ENCODE data around the gene PARP8.
"Not testable (repeated sequence)": the region's sequence is repeated elsewhere in the genome, so short reads cannot be mapped to it uniquely, and the experiment has no call there.

The PARP8 gene

GRCh38 chr5:50679554-50679953 lies 13.1 kb downstream of the PARP8 start:
- DNase-seq (ENCODE audit: low read depth in 2 of 2): not testable (repeated sequence)

DNA sequence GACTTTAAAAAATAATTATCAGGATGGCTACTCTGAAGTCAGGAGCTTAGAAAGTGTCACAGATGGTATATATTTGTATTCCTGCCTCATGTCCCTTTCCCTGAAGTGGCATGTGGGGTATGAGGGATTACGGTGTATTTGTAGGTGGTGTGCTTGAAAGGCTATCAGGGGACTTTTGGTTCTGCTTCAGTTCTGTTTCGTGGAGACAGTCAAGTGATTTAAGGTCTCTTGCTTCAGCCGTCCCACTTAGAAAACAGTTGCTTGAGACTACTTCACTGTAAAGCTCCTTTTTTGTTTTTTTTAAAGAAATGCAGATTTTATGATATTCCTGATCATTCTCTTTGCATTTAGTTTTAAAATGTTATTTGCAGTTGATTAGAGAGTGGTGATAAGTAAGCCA lies 18.3 kb downstream of the PARP8 start:
- no peak for DNase-seq (ENCODE audit: low read depth in 2 of 2)

DNA sequence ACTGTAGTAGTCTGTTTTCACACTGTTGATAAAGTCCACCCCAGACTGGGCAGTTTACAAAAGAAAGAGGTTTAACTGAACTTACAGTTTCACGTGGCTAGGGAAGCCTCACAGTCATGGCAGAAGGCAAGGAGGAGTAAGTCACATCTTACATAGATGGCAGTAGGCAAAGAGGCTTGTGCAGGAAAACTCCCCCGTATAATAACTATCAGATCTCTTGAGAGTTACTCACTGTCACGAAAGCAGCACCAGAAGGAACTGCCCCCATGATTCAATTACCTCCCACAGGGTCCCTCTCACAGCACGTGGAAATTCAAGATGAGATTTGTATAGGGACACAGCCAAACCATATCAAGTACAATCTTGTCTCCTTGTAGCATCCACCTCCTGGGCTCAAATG lies 21.1 kb downstream of the PARP8 start:
- DNase-seq (ENCODE audit: low read depth in 2 of 2): no peak

GRCh38 chr5:50691399-50692016 lies 25.1 kb downstream of the PARP8 start:
- DNase-seq (ENCODE audit: low read depth in 2 of 2): no peak

GRCh38 chr5:50694027-50694590 lies 27.7 kb downstream of the PARP8 start:
- DNase-seq (ENCODE audit: low read depth in 2 of 2): no peak

DNA sequence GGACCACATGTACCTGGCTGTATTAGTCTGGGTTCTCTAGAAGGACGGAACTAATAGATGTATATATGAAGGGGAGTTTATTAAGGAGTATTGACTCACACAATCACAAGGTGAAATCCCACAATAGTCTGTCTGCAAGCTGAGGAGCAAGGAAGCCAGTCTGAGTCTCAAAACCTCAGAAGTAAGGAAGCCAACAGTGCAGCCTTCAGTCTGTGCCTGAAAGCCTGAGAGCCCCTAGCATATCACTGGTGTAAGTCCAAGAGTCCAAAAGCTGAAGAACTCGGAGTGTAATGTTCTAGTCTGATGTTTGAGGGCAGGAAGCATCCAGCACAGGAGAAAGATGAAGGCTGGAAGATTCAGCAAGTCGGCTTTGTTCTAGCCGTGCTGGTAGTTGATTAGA lies 28.2 kb downstream of the PARP8 start:
- DNase-seq (ENCODE audit: low read depth in 2 of 2): not testable (repeated sequence)

DNA sequence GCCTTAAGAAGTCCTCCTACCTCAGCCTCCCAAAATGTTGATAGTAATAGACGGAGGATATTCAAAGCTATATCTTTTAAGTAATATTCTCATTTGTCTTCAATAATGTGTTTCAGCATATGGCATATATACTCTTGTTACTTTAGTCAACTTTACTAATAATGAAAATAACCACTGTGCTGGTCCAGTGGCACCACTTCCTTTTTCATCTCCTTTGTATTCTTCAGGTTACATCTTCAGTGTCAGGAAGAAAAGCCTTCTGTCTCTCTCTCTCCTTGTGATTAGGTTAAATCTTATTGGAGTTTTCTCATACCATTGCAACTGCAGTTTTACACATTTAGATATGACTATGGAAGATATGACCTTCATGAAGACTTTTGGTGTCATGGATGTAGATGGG lies 31.3 kb downstream of the PARP8 start:
- DNase-seq (ENCODE audit: low read depth in 2 of 2): no peak

DNA sequence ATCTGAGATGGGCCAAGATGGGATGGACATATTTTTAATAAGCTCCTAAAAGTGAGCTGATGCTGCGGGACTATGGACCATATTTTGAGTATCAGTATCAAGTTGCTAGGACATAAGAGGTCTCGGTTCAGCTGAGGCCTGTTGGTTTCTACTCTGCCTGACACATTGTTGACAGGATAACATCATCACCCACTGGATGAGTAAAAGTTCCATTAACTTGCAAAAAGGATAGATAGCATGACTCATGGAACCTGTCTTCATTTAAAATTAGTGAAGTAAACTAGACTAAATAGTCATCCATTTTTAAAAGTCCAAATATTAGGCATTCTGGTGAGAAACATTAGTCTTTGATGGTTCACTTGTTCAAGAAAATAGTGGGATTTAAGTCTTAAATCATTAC lies 33.3 kb downstream of the PARP8 start:
- no peak for DNase-seq (ENCODE audit: low read depth in 2 of 2)

- no peak for DNase-seq (ENCODE audit: low read depth in 2 of 2)
Observed at GRCh38 chr5:50700706-50701105, 34.3 kb downstream of the PARP8 start.

- no peak for DNase-seq (ENCODE audit: low read depth in 2 of 2)
Observed at GRCh38 chr5:50702615-50703366, 36.4 kb downstream of the PARP8 start.

DNA sequence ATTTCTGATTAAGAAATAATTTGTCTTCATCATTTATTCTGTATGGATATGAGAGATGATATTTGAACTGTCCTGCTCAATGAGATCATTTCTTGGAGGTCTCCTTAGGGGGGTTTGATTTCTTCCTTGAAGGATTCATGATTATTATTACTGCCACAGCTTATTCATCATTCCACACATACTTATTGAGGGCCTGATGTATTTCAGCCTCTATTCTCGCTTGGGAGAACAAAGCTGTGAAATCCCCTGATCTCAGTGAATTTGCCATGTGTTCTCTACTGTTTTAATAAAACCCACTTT lies 36.9 kb downstream of the PARP8 start:
- no peak for DNase-seq (ENCODE audit: low read depth in 2 of 2)

- DNase-seq (ENCODE audit: low read depth in 2 of 2): no peak
Observed at GRCh38 chr5:50704730-50705129, 38.3 kb downstream of the PARP8 start.

DNA sequence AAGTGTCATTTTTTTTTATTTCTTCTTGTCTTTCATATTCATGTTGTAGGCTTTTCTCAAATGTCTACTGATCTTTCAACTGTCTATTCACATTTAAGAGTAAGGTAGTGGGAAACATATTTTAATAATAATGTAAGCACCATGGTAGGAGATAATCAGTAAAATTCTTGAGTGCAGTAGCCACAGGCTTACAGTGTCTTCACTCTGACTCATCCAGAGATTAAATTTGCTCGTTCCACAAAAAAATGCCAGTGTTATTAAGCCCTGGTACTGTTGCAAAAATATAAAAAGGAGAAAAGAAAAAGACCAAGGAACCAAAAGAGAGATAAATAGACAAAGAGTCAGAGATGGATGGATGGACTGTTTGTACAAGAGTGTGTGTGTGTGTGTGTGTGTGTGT lies 43.0 kb downstream of the PARP8 start:
- DNase-seq (ENCODE audit: low read depth in 2 of 2): no peak

- DNase-seq (ENCODE audit: low read depth in 2 of 2): no peak
Observed at GRCh38 chr5:50710838-50711237, 44.4 kb downstream of the PARP8 start.

DNA sequence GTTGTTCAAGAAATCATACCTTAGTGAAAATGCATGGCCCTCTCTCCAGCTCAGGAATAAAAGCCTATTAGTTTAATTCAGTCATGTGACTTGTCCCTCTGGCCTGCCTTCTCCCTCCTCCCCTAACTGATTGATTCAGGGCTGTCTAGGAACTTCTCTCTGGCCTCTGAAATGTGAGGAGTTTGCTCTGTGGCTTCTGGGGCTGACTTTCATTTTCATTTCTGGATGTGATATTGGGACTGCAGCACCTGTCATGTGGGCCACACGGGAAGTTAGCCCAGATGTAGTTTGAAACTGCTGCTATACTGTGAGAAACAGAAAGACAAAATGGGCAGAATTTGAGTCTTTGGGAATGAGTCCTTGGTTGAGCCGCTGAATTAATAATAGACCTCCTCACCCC lies 44.8 kb downstream of the PARP8 start:
- DNase-seq (ENCODE audit: low read depth in 2 of 2): peak; percentile 8 to 40

DNA sequence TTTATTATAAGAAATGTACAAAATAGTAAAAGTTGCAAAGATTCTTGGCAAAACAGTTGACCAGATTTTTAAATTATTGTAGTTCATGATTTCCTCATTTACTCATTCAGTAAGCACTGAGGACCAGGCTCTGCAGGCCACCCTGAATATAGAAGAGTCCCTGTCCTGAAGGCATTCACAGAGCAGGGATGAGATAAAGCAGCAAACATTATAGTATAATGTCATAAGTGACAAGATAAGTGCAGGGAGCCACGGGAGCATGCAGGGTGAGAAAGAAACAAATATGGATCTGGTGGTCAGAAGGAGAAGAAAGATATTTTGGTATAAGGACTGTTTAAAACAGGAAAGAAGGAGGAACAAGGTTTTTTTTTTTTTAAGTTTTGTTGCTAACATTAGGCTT lies 46.0 kb downstream of the PARP8 start:
- DNase-seq (ENCODE audit: low read depth in 2 of 2): no peak

DNA sequence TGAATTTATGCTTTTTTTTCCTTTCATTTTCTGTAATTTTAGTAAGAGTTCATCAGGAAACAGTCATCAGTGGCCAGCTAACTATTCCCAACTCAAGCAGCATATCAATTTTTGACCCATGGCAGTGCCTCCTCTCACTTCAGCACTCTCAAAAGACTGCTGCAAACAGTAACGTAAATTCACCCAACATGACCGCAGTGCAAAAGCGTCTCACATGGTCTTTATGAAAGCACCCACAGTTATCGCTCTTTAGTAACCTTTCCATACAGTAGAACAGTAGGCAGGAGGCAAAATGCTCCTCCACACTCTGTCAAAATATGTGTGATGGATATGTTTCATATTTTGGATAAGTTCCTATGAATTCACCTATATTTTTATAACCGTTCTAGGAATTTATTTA lies 48.6 kb downstream of the PARP8 start:
- no peak for DNase-seq (ENCODE audit: low read depth in 2 of 2)

GRCh38 chr5:50716134-50716533 lies 49.7 kb downstream of the PARP8 start:
- DNase-seq (ENCODE audit: low read depth in 2 of 2): no peak

DNA sequence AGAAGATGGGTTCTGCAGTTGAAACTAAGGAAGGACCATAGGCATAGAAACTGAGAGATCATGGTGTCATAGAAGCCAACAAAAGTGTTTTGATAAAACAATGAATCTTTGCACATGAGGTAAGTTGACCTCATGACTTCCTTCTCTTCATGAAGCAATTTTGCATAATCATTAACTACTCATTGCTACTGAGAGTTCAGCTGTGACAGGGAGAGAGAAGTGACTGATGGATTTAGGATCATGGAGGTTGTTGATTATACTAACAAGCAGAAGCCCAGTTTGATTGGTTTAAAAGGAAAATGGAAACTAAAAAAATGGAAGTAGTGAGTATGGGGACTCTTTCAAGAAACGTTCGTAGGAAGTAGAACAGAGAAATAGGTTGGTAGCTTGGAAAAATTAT lies 51.2 kb downstream of the PARP8 start:
- DNase-seq (ENCODE audit: low read depth in 2 of 2): no peak

- DNase-seq (ENCODE audit: low read depth in 2 of 2): no peak
Observed at GRCh38 chr5:50720061-50720710, 53.7 kb downstream of the PARP8 start.

DNA sequence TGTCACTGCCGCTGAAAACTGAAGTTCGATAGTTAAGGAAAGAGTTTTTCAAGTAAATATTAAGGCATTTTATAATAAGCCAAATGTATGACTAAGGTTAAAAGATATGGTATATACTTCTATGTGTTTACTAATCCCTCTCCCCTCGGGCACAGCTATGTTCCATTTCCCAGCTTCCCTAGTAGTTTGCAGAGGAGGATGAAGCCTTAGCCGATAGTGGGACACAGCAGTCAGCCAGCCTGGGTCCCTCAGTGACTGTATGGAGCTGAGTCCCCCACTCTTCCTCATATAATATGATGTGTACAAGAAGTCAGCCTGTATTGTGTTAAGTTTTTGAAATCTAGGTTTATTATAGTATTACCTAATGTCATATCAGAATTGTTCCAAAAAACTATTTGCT lies 55.8 kb downstream of the PARP8 start:
- no peak for DNase-seq (ENCODE audit: low read depth in 2 of 2)

DNA sequence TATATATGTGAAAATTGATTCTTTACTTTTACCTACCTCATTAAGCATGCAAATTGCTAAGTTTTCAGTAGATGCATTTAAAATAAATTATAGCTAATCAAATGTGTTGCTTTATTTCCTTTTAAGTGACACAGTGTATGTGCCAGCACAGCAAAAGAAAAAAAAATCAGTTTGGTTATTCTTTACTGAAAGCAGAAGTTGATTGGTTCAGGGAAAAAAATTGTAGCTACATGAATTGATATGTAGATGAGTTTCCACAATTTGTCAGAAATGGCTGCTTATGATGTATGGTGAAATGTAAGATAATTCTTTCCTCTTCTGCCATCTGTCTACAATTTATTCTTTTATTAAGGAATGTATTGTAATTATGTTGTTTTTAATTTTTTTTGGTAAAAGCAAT lies 57.8 kb downstream of the PARP8 start:
- DNase-seq (ENCODE audit: low read depth in 2 of 2): no peak

DNA sequence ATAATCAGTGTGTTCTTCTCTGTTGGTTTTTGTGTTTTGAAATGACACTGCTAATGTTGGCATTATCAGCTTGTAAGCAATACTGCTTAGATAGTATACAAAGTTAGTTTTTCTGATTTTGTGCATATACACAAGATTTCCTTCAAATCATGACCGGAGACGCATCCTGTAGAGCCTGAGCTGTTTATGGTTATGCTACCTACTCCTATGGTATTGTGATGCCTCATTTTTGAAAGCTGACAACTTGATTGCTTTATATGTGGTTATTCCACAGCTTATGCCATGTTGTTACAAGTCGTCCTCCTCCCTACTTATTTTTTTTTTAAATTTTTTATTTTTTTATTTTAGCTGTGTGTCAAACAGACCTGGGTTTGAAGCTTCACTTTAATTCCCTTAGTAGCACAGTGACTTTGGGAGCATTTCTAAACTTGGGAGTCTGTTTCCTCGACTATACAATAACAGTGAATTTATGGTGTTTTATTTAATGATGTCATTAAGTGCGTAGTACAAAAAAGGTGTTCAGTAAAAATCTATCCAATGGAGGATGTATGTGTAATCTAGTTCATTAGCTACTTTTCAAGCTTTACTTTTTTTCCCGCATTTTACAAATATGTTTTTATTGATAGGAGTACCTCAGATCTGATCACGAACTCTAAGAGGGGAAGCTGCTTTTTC lies 59.5 kb downstream of the PARP8 start:
- no peak for DNase-seq (ENCODE audit: low read depth in 2 of 2)

Data from stimulated activated CD4-positive, alpha-beta T cell treated with anti-CD3 and anti-CD28 coated beads, Interleukin-4, amount 100 ng/mL, for 48 hours (primary cell).